Bronchial smooth muscle cell (primary cell): ENCODE data around the gene C9. TPM values are rescaled to one million over a fixed set of nuclear protein-coding genes. Genes with fewer than 3 reads are reported as not detected.

ENCODE experiments used
- total RNA-seq: library from RNA; depleted of rRNA; stranded (reverse); fragments of >200 nt; gene quantifications from 2 replicates; pipeline ENCODE4 v1.2.1, GENCODE V29; 2014

Gene C9
- 0.16 and 0.17 TPM in 2 replicates for total RNA-seq

DNA sequence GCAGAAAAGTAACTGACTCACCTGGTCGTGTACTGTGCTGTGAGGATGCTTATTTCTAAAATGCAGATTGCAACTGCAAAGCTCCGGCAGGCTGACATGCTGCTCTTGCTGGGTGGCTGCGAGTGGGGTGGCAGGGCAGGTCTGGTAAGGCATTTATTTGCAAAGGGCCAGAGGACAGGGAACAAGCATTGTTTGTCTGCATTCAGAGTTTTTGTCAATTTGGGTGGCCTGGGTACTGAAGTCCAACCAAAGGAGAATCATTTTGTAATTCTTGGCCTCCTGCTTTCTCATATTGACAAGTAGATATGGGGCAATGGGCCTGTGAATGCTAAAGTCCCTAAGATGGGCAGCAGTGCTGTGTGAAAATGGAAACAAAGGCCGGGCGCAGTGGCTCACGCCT lies at the start of gene C9:
Gene C9 (minus strand): TSS at position 129 of the 400 bp plus-strand sequence. CDS start 31 bp downstream, at position 98.

Other genes with a start within 250 kb of the C9 start
- gene FYB1, start 144.9 kb downstream of the C9 start, total RNA-seq, result 0.16 TPM in 1 of 2 replicates, not detected in the other
- 79.3 and 131 TPM in 2 replicates for gene DAB2, start 60.5 kb upstream of the C9 start, total RNA-seq